HCT116 (cell line): ENCODE data around the gene LDAF1. TPM values are rescaled to one million over a fixed set of nuclear protein-coding genes. Genes with fewer than 3 reads are reported as not detected.

Source experiments
- ATF3 ChIP-seq: IDR thresholded peaks from 2 replicates; pipeline ENCODE4 v1.6.1; 2012
- RAD21 ChIP-seq: IDR thresholded peaks from 2 replicates; pipeline ENCODE4 v1.6.1; 2012; ENCODE audit warnings: low read depth, mild to moderate bottlenecking
- SIN3A ChIP-seq: IDR thresholded peaks from 2 replicates; pipeline ENCODE4 v1.6.1; 2012; ENCODE audit warnings: low read depth
- total RNA-seq: library from RNA; stranded (reverse); gene quantifications from one replicate; pipeline ENCODE4 v1.2.1, GENCODE V29; 2021; ENCODE audit not compliant: unreplicated experiment

Gene LDAF1
- total RNA-seq, 1 experiment from 2014 or later, result 30.0 TPM

GRCh38 chr16:21228361-21228872 is 69.9 kb downstream of the LDAF1 start (continued):
- TF ChIP-seq SIN3A, result no peak
- TF ChIP-seq RAD21, result no peak
- TF ChIP-seq ATF3, result no peak
- TF ChIP-seq, all 23 proteins: peak for 0

Other genes starting within 250 kb of the LDAF1 start
- 0.15 TPM for gene DNAH3, start 7.8 kb upstream of the LDAF1 start, total RNA-seq
- not detected for gene ZP2, start 52.9 kb downstream of the LDAF1 start, total RNA-seq
- gene ANKS4B, start 75.0 kb downstream of the LDAF1 start, total RNA-seq, result not detected
- 4.9 TPM for gene CRYM, start 119.6 kb downstream of the LDAF1 start, total RNA-seq